Islet of Langerhans (tissue), 1 donor: ENCODE results near the gene SEC62.

ENCODE experiments used
- FAIRE-seq: peaks from one replicate; lab custom pipeline; 2011; peaks lifted over from hg19 to GRCh38; lab: Jason Lieb, UNC

SEC62 gene

GRCh38 chr3:169966951-169967915, 626 bp downstream of the SEC62 start:
- FAIRE-seq: no peak

DNA sequence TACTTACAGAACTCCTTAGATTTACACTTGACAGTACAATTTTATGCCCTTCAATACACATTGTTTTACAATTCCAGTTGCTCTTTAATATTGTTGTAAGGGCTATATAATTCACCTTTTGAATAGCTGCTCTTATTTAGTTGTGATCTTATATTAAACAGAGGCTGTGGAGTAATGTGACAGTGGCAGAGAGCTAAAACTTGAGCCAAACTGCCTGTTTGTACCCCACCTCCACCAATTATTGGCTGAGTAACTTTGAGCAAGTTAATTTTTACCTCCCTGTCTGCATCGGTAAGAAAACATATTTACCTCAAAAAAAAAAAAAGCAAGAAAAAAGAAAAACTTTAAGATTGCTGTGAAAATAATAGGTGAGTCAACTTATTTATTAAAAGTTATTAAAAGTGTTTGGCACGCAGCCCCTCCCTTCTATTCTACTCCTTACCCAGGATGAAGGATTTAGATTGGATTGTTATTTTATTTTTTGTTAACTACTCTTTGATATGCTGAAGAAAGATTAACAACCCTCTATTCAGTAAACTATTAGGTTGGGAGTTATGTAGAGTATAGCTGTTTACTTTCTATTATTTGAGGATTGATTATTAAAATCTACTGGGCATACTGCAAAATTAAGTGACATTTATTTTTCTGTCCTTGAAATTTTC, 1.7 kb downstream of the SEC62 start:
- no peak for FAIRE-seq

DNA sequence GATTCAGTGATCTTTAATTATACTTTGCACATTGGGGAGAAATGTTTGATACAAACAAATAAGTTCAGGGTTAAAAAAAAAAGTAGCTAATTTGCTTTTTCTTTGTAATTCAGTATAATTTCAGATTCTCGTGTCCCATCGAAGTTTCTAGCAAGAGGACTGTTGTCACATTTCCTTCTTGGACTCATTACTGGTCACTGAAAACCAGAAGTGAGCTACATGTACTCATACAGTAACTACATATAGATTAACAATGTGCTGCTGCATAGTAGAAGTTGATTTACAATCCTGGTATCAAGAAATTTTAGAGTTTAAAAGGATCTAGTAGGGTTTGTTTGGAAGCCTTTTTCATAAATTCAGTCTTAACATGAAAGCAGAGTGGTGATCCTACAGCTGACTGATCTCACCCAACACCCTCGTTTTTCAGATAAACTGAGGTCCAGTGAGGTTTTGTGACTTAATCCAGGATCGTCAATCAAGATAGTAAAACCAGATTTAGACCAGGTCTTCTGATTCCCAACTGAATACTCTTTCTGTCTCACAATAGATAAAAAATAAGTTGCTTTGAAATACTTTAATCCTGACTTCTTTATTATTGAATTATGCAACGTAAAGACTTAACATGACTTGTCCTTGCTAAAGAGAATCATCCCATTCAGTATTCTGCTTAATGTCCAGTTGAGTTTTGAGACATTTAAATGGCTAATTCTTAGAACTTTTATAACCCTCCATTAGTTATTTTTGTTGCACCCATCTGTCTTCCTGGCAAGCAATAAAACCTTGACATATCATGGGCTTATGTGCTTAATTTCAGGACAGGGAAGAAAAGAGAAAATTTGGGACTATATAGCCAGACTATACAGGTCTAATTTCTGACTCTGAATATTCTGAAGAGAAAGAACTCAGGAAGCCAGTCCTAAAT, 2.8 kb downstream of the SEC62 start:
- no peak for FAIRE-seq

- FAIRE-seq: no peak
These were observed 4.2 kb downstream of the SEC62 start for GRCh38 chr3:169970847-169971246.

DNA sequence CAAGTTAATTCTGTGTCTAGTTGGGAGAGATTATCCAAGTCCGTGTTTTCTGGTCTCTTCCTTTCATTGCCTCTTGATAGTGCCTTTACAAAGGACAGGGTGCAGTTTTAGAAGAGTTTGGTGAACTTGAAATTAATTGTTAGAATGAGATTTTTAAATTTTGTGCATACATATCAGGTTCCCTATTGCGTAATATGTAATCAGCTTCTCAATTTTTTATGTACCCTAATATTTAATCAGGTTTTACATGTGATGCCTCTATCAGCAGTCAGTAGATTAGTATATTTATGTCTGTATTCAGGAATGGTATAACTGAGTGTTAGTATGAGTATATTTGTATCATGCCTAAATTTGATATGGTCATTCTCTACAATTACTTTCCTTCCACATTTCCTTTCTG, 4.9 kb downstream of the SEC62 start:
- FAIRE-seq: no peak

GRCh38 chr3:169980055-169980454, 13.4 kb downstream of the SEC62 start:
- no peak for FAIRE-seq

DNA sequence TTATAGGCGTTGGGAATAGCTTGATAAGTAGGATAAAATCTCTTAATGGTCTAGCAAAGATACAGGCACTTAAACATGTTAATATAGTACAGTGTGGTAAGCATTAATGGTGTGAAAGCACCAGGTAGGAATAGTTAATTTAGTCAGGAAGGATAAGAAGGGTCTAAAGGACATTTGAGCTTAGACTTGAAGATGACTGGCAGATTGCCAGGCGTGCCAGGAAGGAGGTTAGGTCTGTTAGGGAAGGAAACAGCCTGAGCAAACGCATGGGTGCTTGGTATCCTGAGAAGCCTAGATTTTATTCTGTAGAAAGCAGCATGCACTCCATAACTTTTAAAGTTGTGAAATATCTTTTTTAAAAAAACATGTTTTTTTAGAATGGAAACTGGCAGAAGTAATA, 17.7 kb downstream of the SEC62 start:
- no peak for FAIRE-seq

- no peak for FAIRE-seq
These were observed 23.8 kb downstream of the SEC62 start for GRCh38 chr3:169990431-169990830.

DNA sequence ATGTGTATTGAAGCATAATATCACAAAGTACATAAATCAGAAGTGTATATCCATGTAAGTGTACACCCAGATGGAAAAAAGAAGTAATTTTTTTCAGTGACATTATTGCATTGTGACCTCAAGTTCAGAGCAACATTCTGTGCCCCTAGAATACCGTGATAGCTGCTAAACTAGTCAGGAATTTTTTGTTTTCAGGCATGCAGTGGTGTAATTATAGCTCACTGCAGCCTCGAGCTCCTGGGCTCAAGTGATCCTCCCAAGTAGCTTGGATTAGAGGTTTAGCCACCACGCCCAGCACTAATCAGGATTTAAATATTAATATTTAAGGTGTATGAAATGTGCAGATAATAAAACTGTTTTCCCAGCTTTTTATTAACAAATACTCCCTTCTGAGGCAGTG, 25.5 kb downstream of the SEC62 start:
- no peak for FAIRE-seq

DNA sequence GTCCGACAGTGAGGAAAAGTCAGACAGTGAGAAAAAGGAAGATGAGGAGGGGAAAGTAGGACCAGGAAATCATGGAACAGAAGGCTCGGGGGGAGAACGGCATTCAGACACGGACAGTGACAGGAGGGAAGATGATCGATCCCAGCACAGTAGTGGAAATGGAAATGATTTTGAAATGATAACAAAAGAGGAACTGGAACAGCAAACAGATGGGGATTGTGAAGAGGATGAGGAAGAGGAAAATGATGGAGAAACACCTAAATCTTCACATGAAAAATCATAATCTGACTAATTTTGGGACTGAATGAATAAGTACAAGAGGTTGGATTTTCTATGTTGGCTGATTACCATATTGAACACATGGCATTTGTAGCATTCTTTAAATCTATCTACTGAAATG, 26.2 kb downstream of the SEC62 start:
- no peak for FAIRE-seq

GRCh38 chr3:169993761-169994160, 27.2 kb downstream of the SEC62 start:
- no peak for FAIRE-seq

DNA sequence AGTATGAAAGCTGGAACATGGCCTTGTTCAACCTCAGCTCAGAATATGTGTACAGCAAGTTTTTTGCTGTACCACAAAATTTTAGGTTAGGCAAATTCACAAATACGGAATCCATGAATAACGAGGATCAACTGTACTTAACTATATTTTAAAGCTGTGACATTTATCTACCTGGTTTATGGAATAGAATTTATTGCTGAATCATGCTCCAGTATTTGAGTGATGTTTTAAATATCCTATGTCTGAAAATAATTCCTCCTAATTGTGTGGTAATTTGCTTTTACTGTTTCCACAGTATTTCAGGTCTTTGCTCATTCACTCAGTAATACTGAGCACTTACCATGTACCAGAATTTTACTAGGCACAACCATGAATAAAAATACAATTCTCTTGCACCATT, 29.5 kb downstream of the SEC62 start:
- no peak for FAIRE-seq

DNA sequence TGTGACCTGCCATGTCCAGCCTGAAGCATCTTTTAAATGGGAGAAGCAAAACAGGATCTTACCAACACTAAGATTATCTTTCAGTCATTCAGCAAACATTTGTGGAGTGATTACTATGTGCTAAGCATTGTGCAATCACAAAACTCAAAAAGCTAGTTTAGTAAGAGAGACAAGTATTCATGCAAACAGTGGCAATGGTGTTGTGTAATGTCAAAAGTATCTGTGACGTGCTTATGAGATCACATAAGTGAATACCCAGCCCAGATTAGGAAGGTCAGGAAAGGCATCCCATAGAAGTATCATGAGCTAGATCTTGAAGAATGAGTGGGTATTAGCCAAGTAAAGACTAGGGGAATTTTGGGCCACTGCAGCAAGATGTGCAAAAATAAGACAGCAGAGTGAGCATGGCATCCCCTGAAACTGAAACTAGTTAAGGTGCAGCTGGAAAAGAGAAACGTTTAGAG, 32.1 kb downstream of the SEC62 start:
- no peak for FAIRE-seq

GRCh38 chr3:169999433-169999832, 32.8 kb downstream of the SEC62 start:
- no peak for FAIRE-seq

- FAIRE-seq: no peak
These were observed 33.4 kb downstream of the SEC62 start for GRCh38 chr3:170000051-170000450.

- no peak for FAIRE-seq
These were observed 35.6 kb downstream of the SEC62 start for GRCh38 chr3:170002231-170002630.

- no peak for FAIRE-seq
These were observed 36.3 kb downstream of the SEC62 start for GRCh38 chr3:170002879-170003278.

GRCh38 chr3:170003881-170004356, 37.3 kb downstream of the SEC62 start:
- FAIRE-seq: no peak

DNA sequence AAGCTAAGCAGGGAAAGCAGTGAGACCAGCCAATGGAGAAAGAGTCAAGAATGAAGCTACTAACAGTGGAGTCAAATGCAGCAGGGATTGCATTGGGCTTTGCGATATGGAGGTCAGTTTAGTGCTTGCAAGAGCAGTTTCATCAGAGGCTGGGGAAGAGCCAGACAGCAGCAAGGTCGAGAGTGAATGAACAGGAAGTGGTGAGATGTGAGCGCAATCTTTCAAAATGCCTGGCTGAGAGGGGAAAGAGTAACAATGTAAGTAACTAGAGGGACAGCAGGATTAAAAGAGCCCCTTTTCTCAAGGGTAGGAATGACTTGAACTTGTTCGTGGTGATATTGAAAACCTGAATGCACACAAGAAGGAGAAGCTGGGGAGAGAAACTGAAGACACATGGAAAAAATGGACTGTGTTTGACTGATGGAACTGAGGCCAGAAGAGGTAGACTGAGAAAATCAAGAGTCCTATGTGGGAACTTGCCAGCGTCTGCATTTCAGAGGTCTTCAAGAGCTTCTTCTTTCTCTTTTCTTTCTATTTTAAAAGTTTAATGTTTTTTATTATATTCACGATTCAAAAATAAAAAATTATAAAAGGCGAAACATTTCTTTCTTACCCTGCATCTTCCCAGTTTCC, 40.5 kb downstream of the SEC62 start:
- FAIRE-seq: no peak

DNA sequence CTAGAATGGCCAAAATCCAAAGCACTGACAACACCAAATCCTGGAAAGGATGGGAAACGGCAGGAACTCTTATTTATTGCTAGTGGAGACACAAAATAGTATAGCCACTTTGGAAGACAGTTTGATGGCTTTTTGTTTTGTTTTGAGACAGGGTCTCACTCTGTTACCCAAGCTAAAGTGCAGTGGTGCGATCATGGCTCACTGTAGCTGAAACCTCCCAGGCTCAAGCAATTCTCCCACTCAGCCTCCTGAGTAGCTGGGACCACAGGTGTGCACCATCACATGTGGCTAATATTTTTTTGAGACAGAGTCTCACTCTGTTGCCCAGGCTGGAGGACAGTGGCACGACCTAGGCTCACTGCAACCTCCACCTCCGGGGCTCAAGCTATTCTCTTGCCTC, 43.9 kb downstream of the SEC62 start:
- FAIRE-seq: no peak

GRCh38 chr3:170012683-170013400, 46.2 kb downstream of the SEC62 start:
- FAIRE-seq: no peak
